ENCODE results near the gene ARL5A. TPM values are rescaled to one million over a fixed set of nuclear protein-coding genes. Genes with fewer than 3 reads are reported as not detected.

Gene ARL5A
- total and polyA plus RNA-seq, 9 of the 15 experiments (the other 6 are each of a cell fraction or from before 2014, with no cell fraction given): 16.3 to 117 (median 88.4) TPM

GRCh38 chr2:151789055-151789834 lies 39.0 kb downstream of the ARL5A start (continued):
- TF ChIP-seq AFF1 (IDR thresholded peaks at IDR 0.05; ENCODE audit: low read depth in 1 of 2, partially characterized antibody in 2 of 2) (no peak), STAG1 (CRISPR knock-in tag; IDR thresholded peaks at IDR 0.05; ENCODE audit: borderline replicate concordance) (no peak), POLR3G (IDR thresholded peaks at IDR 0.05; ENCODE audit: extremely low read depth, insufficient read length, insufficient replicate concordance) (no peak), SRSF1 (IDR thresholded peaks at IDR 0.05; ENCODE audit: low read depth, low read length) (no peak), CTCFL (IDR thresholded peaks at IDR 0.05; ENCODE audit: borderline replicate concordance, insufficient read depth, low read depth, low read length, poor library complexity, severe bottlenecking) (no peak), ZNF41 (CRISPR knock-in tag; conservative IDR thresholded peaks at IDR 0.05) (no peak), ZKSCAN3 (CRISPR knock-in tag; IDR thresholded peaks at IDR 0.05) (no peak), ILF3 (IDR thresholded peaks at IDR 0.05; ENCODE audit: borderline replicate concordance) (0 out of 2 replicates have a peak, but pooled peaks have one; percentile 14), MXI1 (IDR thresholded peaks at IDR 0.05; ENCODE audit: low read depth, low read length) (no peak), CEBPZ (IDR thresholded peaks at IDR 0.05; ENCODE audit: borderline replicate concordance, low read depth, low read length) (no peak), DPF2 (IDR thresholded peaks at IDR 0.05) (peak; percentile 97), SAFB (IDR thresholded peaks at IDR 0.05; ENCODE audit: borderline replicate concordance, low read depth, low read length) (no peak), PPARD (CRISPR knock-in tag; IDR thresholded peaks at IDR 0.05) (no peak), ZNF77 (CRISPR knock-in tag; IDR thresholded peaks at IDR 0.05) (no peak), PHB2 (IDR thresholded peaks at IDR 0.05; ENCODE audit: low read depth) (peak; percentile 65; the same call in 1 of the 2 replicates), HDAC3 (IDR thresholded peaks at IDR 0.05; ENCODE audit: borderline replicate concordance, partially characterized antibody) (peak; percentile 78), DNMT1 (IDR thresholded peaks at IDR 0.05) (no peak)

Measured in K562 (cell line).